ENCODE data around the gene PTPRM.

Gene PTPRM

DNA sequence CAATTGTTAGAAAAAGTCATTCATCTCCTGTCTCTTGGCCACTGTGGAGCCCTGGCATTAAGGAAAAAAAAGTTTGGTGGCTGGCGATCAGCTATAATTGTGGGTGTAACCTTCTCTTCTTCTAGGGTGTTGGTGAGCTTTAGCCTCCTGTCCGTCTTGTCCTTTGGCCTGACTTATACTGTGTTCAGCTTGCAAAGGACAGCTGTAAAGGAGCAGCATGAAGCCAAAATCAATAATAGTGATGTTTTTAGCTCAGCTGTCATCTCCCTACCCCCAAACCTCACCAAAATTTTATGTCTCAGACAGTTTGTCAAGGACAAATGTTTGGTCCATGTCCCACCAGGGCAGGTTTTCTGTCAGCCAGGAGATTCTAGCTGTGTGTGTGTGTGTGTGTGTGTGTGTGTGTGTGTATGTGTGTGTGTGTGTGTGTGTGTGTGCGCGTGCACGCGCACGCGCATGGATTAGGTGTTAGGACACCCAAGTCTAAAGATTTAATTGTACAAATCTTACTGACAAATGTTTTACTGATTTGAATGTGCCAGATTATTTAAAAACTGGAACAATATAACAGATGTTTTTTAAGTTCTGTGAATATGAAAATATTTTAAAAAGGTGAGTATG lies 109.2 kb downstream of the PTPRM start:
- no peak for DNase-seq

DNA sequence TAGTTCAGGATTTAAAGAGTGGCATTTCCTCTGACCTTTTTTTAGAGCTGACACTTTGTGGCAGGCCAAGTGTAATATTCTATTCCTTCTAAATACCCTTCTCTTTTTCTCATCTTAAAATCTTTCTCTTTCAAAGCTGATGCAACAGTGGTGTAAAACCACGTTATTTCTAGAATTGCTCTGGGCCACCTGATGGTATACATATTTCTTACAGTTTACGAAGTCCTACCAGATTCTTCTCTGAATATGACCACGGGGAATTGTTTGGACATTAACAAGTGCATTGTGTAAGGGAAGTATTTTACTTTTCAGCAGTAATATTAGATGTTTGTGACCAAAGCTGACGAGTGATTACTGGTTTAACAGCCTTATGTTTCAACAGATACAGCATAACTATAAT lies 109.9 kb downstream of the PTPRM start:
- DNase-seq: no peak

DNA sequence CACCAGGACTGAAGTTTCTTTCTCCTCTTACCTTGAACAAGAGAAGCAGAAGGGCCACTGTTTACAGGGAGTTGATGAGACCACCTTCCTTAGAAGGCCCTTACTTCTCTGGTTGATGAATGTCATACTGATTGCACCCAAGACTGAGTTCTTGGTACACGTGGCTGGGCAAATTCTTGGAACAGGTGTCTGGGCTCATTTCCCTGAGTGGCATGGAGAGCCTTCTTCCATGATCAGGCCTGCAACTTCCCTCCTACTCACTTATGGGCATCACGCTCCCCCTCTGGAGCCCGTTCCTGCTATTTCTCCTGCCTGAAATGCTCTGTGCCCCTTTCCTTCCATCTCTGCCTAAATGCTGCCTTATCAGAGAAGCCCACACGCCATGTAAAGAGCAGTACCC lies 110.3 kb downstream of the PTPRM start:
- no peak for DNase-seq

DNA sequence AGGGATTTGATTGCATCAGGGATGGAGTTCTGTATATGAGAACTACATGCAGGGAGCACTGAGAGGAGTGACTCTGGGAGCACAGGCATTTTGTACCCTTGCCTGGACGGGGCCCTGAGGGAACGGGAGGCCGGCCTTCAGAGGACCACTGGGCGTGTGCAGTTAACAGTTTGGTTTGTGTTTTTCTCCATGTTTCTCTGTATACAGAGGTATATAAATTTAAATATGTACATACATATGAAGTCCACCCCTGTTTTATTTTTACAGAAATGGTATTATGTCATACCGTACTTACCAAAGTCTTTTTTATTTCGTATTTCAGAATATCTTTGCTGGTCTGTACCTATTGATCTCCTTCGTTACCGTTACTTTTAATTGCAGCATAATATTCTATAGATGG lies 111.3 kb downstream of the PTPRM start:
- DNase-seq: no peak

DNA sequence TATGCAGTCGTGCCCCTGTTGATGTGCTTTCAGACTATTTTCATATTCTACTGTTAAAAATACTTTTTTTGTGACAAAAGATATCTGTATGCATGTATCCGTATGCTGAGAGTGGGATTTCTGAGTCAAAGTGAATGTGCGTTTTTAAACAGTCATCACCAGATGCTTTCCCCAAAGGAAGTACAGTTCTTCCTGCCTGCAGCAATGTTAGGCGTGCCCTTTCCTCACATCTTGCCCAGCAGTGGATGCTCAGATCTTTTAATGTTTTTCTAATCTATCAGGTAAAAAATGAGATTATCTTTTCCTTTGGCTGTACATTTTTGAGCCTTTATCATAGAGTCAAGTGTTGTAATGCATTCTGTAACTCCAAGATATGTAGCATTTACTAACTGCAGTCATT lies 111.7 kb downstream of the PTPRM start:
- DNase-seq: no peak

DNA sequence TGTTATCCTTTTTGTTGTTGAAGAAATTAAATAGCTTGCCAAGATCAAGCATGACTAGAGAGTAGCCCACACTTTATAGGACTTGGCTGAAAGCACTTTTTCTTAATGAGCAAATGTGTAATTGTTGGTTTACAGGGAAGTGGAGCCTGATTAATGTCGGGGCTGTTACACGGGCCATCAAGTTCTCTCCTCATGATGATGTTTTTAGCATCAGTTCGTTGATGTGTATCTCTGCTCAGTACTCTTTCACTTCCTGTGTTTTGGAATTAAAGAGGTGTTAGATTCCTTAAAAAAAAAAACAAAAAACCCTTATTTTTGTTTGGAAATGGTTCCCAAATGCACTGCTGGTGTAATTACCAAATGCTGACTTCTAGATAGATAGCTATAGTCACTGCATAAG lies 114.2 kb downstream of the PTPRM start:
- no peak for DNase-seq

DNA sequence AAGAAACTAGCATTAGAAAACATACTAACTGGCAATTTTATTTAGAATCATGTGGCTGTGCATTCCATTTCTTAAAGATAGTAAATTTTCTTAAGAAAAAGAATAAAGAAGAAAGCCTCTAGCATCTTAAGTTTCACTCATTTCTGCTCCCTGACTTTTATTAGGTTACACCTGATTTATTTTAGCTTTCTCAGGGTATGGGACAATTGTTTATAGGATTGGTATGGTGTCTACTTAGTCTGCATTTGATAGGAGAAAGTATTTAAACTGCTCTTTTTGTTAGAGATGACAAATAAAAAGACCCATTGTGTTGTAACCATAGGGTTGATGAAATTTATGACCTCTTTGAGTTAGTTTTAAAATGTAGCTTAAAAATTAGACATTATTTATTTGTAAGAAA lies 115.2 kb downstream of the PTPRM start:
- no peak for DNase-seq

DNA sequence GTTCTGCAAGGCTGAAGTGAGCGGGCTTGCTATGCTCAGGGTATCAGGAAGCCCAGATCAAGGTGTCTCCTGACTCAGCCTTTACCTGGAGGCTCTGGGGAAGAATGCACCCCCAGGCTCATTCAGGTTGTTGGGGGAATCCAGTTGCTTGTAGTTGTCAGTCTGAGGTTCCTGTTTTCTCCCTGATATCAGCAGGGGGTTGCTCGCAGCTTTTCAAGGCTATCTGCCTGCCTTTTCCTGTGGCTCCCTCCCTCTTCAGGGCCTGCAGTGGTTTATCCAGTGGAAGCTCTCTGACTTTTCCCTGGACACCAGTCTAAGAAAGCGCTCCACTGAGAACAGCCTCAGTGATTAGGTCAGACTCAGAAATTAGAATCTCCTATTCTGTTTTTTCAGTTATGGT lies 116.6 kb downstream of the PTPRM start:
- no peak for DNase-seq

DNA sequence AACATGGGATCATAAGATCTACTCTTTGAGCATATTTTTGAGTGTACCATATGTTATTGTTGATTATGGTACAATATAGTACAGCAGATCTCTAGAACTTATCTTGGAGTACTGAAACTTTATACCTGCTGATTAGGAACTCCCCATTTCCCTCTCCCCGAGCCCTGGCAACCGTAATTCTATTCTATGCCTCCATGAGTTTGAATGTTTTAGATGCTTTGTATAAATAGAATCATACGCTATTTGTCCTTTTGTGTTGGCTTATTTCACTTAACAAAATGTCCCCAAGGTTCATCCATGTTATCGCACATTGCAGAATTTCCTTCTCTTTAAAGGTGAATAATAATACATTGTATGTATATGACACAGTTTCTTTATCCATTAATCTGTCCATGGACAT lies 117.2 kb downstream of the PTPRM start:
- DNase-seq: no peak

DNA sequence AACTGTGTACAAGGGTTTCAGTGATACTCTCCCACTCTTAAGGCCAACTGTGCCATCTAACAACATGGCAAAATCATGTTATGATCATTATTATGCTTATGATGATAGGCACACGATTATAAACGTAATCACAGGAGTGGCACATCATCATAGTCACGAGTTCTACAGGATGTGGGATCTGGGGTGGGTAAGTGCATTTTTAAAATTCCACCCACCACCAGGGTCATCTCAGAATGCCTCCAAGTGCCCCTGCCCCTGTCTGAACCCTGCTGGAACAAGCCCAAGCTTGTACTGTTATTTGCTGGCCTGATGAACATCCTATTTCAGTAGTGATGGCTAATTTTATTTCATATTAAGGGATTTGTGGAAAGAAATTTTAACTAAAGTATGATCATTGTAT lies 117.8 kb downstream of the PTPRM start:
- no peak for DNase-seq

DNA sequence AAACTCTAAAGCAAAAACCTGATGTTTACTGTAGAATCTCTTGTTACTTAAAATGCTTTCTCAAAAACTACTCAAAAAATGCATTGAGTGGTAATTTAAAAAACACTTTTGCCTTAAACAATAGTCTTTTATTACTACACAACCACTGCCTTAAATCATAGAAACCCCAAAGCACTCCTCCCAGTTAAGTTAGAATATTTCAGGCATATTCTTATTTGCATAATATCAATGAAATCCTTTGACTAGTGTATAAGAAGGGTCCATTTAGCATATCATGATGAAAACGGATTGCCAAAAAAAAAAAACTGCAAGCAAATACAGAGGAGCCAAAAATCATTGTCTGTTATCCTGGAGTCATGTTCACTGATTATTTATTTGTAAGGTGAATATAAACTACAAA lies 119.2 kb downstream of the PTPRM start:
- no peak for DNase-seq

DNA sequence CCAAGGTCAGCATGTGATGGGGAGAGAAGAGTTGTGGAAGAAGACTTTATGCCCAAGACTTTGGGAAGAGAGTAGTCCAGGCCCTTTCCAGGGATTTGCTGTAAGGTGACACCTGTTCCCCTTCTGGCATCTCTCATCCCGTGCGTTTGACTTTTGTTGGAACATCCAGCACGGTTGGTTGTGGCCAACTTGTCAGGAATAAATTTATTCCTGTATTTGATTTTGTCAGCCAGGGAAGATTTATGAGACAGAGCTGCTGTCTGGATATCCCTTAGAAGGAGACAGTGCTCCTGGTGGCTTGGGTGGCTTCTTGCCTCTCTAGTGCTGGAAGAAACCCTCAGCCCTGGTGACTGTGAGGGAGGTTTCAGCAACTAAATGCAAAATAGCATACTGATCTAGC lies 121.5 kb downstream of the PTPRM start:
- peak in 1 of 2 experiments; percentile 28 for DNase-seq

DNA sequence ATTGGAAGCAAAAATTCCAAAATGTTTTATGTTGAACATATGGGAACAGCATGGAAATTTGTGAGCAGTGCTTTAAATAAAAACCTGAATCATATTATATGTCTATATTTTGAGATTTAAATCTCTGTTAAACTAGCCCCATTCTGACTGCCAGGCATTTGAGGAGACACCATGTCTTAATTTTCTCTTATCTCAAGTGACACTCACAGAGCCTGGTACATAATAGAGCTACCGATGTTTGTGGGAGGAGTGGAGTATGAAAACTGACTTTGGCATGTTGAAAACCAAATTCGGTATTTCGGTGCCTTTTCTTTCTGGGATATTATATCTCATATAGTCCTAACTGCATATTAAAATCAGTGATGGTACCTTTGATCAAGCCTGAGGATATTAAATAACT lies 124.1 kb downstream of the PTPRM start:
- no peak for DNase-seq

DNA sequence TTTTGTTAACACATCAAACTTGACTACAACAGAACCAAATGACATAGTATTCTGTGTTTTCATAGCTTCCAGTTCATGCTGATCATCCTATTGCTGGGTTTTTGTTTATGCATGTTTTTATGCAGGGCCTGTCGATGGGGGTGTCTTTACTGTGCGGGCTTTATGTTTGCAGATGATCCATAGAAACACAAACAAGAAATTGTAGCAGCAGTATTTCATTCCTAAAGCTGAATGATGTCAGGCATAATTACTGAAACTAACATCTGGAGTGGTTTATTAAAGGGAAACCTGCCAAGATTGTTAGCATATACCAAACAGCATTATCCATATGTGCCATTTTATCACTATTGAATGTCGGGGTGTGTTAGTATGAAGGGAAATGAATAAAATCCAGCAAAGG lies 129.7 kb downstream of the PTPRM start:
- DNase-seq: no peak

DNA sequence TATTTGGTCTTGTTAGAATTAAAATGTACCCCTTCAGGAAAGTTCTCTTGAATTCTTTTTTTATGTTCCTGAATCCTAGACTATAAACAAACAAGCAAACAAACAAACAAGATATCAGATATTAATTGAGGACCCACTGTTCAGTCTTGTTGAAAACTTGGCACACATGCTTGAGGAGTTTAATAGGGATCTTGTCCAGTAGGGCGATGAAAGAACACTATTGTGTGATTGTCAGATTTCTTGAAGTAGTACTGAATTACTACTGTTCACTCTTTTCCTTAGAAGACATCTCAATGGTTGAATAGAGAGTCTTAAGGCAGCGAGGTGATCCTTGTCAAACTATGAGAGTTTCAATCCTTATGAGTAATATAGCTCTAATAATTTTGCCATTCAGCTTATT lies 130.2 kb downstream of the PTPRM start:
- DNase-seq: no peak

DNA sequence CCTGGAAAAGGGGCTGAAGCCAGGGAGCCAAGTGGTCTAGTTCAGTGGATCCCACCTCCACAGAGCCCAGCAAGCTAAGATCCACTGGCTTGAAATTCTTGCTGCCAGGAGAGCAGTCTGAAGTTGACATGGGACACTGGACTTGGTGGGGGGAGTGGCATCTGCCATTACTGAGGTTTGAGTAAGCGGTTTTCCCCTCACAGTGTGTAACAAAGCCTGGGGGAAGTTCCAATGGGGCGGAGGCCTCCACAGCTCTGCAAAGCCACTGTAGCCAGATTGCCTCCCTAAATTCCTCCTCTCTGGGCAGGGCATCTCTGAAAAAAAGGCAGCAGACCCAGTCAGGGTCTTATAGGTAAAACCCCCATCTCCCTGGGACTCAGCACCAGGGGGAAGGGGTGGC lies 144.4 kb downstream of the PTPRM start:
- DNase-seq: no peak

DNA sequence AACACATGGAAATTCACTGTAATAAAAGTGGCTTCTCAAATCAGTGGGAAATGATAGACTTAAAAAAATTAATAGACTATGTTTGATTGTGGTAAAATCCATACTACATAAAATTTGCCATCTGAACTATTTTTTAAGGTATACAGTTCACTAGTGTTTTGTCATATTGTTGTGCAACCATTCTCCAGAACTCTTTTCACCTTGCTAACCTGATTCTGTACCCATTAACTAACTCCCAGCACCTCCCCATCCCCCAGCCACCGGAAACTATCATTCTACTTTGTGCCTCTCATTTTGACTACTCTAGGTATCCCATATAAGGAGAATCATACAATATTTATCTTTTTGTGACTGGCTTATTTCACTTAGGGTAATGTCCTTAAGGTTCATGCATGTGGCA lies 153.3 kb downstream of the PTPRM start:
- DNase-seq: no peak

DNA sequence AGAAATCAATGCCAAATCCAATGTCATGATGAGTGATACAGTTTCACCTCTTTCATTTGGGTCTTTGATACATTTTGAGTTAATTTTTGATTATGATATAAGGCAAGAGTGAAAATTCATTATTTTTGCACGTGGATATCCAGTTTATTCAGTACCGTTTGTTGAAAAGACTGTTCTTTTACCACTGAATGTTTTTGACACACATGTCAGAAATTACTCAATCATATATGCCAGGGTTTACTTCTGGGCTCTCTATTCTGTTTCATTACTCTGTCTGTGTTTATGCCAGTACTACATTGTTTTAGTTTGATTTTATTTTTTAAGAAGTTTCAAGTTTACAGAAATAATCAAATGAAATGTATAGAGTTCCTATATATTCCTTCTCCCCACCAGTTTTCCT lies 154.4 kb downstream of the PTPRM start:
- DNase-seq: no peak

DNA sequence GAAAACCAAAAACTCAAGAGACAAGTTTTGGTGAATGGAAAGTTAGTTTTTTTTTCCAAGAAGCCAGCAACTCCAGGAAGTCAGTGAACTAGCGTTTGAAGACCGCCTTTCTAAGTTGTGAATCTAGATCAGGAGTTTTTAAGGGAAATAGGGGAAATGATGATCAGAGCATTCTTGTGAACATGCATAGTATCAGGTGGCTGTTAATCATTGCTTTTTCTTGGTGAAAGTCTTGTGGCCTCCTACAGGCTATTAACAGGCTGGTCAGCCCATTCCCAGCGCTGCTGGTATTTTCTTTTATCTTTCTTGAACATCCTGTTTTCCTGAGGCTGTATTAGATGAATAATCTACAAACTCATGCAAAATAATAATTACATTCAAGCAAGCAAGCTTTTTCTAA lies 155.8 kb downstream of the PTPRM start:
- no peak for DNase-seq

DNA sequence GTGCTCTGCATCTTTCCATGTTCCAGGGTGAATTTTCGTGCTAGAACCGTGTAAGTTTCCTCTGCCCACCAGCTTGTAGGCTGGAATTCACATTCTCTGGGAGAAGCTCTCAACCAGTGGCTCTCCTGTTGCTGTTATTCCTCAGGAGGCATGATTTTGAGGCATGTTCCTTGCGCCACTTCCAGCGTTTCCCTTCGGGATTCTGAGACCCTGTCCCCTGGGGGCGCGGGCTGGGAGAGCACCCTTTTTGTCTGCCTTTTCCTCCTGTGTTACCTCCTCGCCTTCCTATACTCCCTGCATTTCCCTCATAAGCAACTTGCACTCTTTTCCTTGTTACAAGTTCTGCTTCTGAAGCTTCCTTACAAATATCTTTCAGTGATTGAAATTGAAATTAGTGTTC lies 156.4 kb downstream of the PTPRM start:
- no peak for DNase-seq

DNA sequence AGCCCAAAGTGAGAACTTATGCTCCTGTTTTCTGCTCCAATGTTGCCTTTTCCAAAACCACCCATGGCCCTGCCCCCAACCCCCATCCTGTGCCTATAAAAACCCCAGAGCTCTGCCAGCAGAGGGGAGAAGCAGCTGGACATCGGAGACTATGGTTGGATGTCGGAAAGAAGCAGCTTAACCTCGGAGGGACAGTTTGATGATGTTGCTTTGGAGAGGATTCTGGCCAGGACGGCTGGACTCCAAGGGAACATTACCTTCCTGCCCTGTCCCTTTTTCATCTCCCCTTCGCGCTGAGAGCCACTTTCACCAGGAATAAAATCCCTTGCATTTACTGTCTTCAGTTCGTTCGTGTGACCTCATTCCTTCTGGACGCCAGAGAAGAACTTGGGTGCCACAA lies 158.4 kb downstream of the PTPRM start:
- DNase-seq: no peak

DNA sequence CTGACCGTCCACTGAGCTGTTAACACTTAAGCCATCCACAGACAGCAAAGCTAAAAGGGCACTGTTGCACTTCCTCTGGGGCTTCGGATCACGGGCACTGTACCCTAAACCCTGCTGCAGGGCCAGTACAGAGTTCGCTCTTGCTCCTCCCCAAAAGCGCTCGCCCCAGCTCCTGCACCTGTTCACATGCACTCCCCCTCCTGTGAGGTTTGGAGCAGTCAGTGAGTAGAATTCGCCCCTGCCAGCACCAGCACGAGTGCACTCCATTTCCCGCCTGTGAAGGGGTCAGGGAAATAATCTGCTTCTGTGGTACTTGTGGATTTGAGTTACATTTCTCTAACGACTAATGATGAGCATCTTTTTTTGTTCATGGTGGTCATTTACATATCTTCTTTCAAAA lies 158.8 kb downstream of the PTPRM start:
- DNase-seq: peak in 1 of 2 experiments; percentile 6

DNA sequence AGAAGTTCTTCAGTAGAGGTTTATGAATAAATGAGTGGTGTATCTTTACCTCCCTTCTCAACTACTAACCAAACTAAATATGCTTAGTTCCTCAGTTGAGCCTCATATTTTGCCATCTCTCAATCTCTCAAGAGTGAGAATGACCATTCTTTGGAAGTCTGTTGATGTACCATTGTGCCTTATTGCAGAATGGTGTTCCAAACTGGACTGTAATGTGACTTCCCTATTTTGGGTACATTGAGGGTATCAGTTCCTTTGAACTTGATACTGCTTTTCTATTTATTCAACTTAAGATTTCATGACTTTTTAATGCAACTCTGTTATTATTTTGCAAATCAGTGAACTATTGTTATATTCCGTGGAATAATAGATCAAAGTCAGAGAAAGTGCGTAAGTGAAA lies 159.4 kb downstream of the PTPRM start:
- no peak for DNase-seq

DNA sequence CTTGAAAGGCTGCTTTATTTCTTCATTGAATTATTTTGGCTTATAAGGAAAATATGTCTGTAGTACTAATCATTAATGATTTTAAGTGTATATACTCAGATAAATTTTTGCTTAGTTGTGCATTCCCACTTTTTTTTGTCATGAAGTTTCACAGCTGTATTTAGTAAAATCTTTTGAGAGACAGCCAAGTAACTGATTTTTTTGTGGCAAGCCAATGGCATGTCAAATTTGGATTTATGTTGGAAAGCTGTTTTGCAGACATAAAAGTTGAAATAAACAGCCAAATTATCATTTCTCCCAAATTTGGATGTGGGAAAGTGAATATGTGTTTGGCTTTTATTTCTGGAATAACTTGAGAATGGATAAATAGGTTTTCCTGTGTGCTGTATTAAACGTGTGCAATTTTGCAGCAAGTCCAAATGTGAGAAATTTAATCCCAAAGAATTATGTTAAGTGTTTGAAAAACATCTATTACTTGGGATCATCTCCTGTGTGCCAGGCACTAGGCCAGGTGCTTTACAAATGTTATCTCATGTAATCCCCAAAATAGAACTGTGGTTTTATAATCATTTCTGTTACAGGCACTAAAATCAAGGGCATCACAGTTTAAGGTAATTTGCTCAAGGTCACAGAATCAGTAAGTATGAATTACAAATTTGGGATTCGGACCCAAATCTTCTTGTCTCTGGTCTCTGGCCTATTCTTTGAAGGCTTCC lies 160.4 kb downstream of the PTPRM start:
- DNase-seq: peak in 1 of 2 experiments; percentile 25

DNA sequence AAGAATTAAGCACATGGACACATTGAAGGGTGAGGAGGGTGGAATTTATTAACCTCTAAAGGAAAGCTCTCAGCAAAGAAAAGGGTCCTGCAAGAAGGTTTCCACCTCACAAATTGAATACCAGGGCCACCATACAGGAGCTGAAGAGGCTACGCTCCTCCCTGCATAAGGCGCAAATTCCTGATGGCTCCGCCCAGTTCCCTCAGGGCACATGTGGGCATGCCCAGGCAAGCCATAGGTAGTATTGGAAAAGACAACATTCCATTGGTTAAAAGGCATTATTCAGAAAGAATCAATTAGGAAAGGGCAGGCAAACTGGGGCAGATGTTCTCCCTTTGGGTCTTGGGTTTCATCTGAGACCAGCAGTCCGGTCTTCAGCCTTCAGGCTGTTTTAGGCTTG lies 161.2 kb downstream of the PTPRM start:
- DNase-seq: no peak

Measured in NCI-H524 (cell line).